Neural progenitor cell (in vitro differentiated cells): ENCODE data around the gene MTARC1.

Experiments
- CTCF ChIP-seq: fragments of 200-600 bp; sonication (generic); IDR thresholded peaks from 2 replicates; pipeline ENCODE4 v1.5.1; 2017; ENCODE audit warnings: antibody characterized with exemption, mild to moderate bottlenecking
- EZH2 ChIP-seq: fragments of 200-600 bp; sonication (generic); IDR thresholded peaks from 2 replicates; pipeline ENCODE4 v1.6.1; 2017; ENCODE audit warnings: antibody characterized with exemption, mild to moderate bottlenecking, moderate library complexity

GRCh38 chr1:220789532-220790147, 2.9 kb downstream of the MTARC1 start:
- TF ChIP-seq CTCF (no peak), EZH2 (no peak)
